ENCODE results near the gene POM121C. TPM values are rescaled to one million over a fixed set of nuclear protein-coding genes. Genes with fewer than 3 reads are reported as not detected.
"Not testable (repeated sequence)": the region's sequence is repeated elsewhere in the genome, so short reads cannot be mapped to it uniquely, and the experiment has no call there.

The POM121C gene
- total and polyA plus RNA-seq, 11 donors, result 10.0 to 33.2 (median 19.3) TPM

DNA sequence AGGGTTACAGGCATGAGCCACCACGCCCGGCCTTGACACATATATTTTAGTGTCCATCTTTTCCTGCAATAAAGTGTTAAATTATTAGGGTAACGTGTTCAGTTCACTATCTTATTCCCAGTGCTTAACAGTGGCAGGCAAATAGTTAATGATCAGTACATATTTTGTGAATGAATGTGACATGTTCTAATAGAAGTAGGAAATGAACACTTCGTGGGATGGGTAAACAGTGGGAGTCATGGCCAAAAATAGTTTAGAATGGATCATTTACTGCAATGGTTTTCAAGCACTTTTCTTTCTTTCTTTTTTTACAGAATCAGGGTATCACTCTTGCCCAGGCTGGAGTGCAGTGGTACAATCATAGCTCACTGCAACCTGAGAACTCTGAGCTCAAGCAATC lies 15.9 kb downstream of the POM121C start:
- H3K27me3 ChIP-seq; H3K27ac ChIP-seq; ATAC-seq; intact Hi-C loops (cut with DNase I); H3K4me3 ChIP-seq; DNase-seq; H3K4me1 ChIP-seq; H3K9me3 ChIP-seq: not testable (repeated sequence)
- WGBS, 4 donors, result 87 to 94% (median 92%) methylated on average over 2 to 3 of the region's 4 CpGs; no CpG with 5 or more reads in 1 of the 4 donors
- peaks cover 0 to 55% (median 32%) of the 10 kb centered on the region in 9 donors for H3K36me3 ChIP-seq

- H3K9me3 ChIP-seq; H3K27me3 ChIP-seq; H3K4me1 ChIP-seq; DNase-seq; intact Hi-C loops (cut with DNase I); H3K4me3 ChIP-seq: not testable (repeated sequence)
- ATAC-seq, result peak in 2 of 4 donors; percentile 17 to 24
- Histone ChIP-seq H3K27ac (peak overlapping the region in 1 of 12 donors; percentile 9), H3K36me3 (peaks cover 0 to 13% (median 7%) of the 10 kb centered on the region in 9 donors)
- 20 to 34% (median 28%) methylated on average over 1 to 4 of the region's 5 CpGs; no CpG with 5 or more reads in 1 of the 4 donors for WGBS, 4 donors
These were observed 25.6 kb downstream of the POM121C start for GRCh38 chr7:75460541-75460940.

DNA sequence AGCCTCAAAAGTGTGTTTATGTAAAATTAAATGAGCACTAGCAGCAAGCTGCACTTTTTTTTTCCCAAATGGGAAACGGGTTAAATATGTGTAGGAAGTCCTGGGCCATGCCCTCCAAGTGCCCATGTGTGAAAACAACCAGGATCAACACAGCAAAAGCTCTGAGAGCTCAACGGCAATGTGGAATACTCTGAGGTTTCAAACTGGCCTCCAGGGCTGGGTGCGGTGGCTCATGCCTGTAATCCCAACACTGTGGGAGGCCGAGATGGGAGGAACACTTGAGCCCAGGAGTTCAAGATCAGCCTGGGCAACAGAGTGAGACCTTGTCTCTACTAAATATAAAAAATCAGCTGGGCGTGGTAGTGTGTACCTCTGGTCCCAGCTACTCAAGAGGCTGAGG lies 28.1 kb downstream of the POM121C start:
- H3K27me3 ChIP-seq; H3K9me3 ChIP-seq; H3K4me3 ChIP-seq; DNase-seq; H3K36me3 ChIP-seq; ATAC-seq; H3K4me1 ChIP-seq; H3K27ac ChIP-seq; intact Hi-C loops (cut with DNase I): not testable (repeated sequence)
- WGBS, 4 donors, result 8 to 79% (median 59%) methylated on average over 1 of the region's 5 CpGs

GRCh38 chr7:75456403-75456802 lies 29.7 kb downstream of the POM121C start:
- H3K4me3 ChIP-seq; H3K27me3 ChIP-seq; H3K9me3 ChIP-seq; H3K36me3 ChIP-seq; H3K4me1 ChIP-seq; intact Hi-C loops (cut with DNase I); DNase-seq; H3K27ac ChIP-seq: not testable (repeated sequence)
- ATAC-seq, result peak in 1 of 4 donors; percentile 37
- 71 to 96% (median 88%) methylated on average over 7 to 8 of the region's 10 CpGs for WGBS, 4 donors

DNA sequence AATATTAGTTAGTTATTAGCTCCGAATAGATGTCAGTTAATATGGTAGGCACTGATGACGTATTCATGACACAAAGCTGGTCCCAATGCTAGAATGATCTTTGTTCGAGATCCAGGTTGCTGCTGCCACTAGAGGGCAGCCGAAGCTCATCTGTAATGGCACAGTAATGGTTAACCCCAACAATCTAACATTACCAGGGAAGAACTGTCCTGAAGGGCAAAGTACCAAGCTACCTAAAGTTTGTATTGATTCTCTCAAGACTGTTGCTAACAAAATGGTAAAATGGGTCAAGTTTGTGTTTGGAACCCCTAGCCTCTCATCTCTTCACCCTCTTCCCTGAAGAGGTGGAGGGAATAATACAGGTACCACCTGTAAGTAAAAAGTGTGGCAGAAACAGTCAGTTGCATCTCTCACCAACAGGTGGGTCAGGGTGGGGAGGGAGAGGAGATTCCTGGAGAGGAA lies 33.6 kb downstream of the POM121C start:
- H3K27me3 ChIP-seq; H3K9me3 ChIP-seq; H3K4me3 ChIP-seq; DNase-seq; H3K27ac ChIP-seq; H3K36me3 ChIP-seq; intact Hi-C loops (cut with DNase I); H3K4me1 ChIP-seq: not testable (repeated sequence)
- 6 to 26% (median 13%) methylated on average over 2 to 4 of the region's 4 CpGs for WGBS, 4 donors
- peak; percentile 19 to 80 (median 66) for ATAC-seq
- peak in 11 of 12 donors; percentile 29 to 55 (median 42) for TF ChIP-seq CTCF (IDR thresholded peaks at IDR 0.05)

- H3K9me3 ChIP-seq; H3K4me3 ChIP-seq; H3K4me1 ChIP-seq; intact Hi-C loops (cut with DNase I); H3K27ac ChIP-seq; H3K36me3 ChIP-seq; ATAC-seq; H3K27me3 ChIP-seq; DNase-seq: not testable (repeated sequence)
- 80 to 100% (median 93%) methylated on average over 2 to 4 of the region's 5 CpGs for WGBS, 4 donors
These were observed 36.2 kb downstream of the POM121C start for GRCh38 chr7:75449946-75450345.

DNA sequence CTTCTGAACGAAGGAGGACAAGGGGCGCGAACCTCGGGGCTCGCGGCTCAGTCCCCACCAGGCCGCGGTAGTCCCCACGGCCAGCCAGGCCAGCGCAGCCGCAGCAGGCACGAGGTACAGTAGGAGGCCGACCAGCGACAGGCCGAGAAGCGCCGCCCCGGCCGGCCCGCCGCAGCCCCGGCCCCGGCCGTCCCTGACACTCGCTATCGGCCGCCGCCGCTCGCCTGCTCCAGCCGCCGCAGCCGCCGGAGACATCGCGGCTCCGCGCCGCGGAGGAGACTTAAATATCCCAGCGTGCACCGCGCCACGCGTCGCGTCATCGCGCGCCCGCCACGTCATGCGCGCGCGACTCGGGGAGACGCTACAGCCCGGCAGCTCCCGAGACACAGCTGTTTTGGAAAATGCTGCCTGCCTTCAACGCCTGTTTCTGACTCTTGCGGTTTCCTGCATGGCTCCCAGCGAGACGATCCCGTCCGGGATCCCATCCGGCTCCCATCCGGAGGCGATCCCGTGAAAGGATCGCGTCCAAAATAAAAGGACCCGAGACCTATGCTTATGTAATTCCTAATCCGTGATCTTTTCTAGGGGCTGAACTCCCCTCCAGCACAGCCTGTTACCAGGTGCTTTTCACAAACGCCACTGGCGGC lies 43.5 kb downstream of the POM121C start:
- H3K27me3 ChIP-seq; H3K9me3 ChIP-seq; intact Hi-C loops (cut with DNase I); H3K4me1 ChIP-seq: not testable (repeated sequence)
- Histone ChIP-seq H3K4me3 (peak overlapping the region; percentile 38 to 73 (median 64)), H3K36me3 (peaks cover 0 to 37% (median 32%) of the 10 kb centered on the region in 9 donors), H3K27ac (peak overlapping the region in 11 of 12 donors; percentile 67 to 92 (median 82))
- DNase-seq (peak in 1 of 5 donors; percentile 24), ATAC-seq (peak; percentile 79 to 98 (median 97))
- 0% methylated on average over 14 to 44 of the region's 76 CpGs; no CpG with 5 or more reads in 1 of the 4 donors for WGBS, 4 donors
- TF ChIP-seq POLR2A (IDR thresholded peaks at IDR 0.05), result peak; percentile 19 to 76

GRCh38 chr7:75442101-75442464 lies 44.0 kb downstream of the POM121C start:
- H3K9me3 ChIP-seq; DNase-seq; H3K27me3 ChIP-seq; H3K4me1 ChIP-seq; intact Hi-C loops (cut with DNase I): not testable (repeated sequence)
- peak; percentile 29 to 71 (median 51) for ATAC-seq
- 0 to 1% (median 0%) methylated on average over 5 to 20 of the region's 37 CpGs for WGBS, 4 donors
- peak overlapping the region in 8 of 12 donors; percentile 73 to 92 (median 83) for H3K27ac ChIP-seq
- H3K4me3 ChIP-seq, result peak overlapping the region; percentile 38 to 73 (median 64)
- peaks cover 0 to 42% (median 37%) of the 10 kb centered on the region in 9 donors for H3K36me3 ChIP-seq

DNA sequence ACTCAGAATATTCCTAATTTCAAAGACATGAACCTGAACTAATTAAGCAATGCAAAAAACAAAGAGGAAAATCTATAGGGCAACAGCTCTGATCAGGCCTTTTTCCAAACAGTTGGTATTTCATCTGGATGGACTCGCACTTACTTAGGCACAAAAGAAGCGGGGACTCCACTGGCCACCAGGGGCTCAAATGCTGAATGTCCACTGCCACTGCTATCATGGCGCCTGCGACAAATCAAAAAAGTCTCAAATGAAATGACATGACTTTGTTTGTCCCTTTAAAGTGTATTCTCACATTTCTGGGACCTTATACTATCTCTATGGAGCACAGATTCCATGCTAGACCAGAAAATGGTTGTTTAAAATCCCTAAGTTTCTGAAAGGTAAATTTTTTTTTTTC lies 47.1 kb downstream of the POM121C start:
- H3K27me3 ChIP-seq; DNase-seq; H3K4me3 ChIP-seq; H3K4me1 ChIP-seq; ATAC-seq; intact Hi-C loops (cut with DNase I); H3K9me3 ChIP-seq; H3K27ac ChIP-seq: not testable (repeated sequence)
- 95 to 98% (median 97%) methylated on average over 4 of the region's 4 CpGs for WGBS, 4 donors
- H3K36me3 ChIP-seq, result peaks cover 0 to 73% (median 68%) of the 10 kb centered on the region in 9 donors

DNA sequence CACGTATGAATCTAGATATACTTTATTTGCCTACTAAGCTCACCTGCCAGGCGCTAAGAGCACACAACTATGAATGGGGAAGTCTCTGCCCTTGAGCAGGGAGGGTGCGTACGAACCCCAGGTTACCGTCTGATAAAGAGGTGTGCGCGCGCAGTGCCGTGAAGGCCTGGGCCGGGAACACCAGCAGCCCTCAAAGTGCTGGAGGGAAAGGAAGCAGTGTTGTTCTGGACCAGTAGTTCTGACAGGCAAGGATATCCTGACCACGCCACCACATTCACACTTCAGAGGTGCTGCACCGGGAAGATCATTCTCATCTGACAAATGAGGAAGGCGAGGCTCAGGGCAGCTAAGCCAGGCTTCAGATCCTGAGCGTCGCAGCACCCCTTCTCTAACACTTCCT lies 62.6 kb downstream of the POM121C start:
- intact Hi-C loops (cut with DNase I); ATAC-seq; H3K27ac ChIP-seq; DNase-seq; H3K9me3 ChIP-seq; H3K4me3 ChIP-seq; H3K27me3 ChIP-seq; H3K4me1 ChIP-seq: not testable (repeated sequence)
- WGBS, 4 donors, result 85 to 94% (median 90%) methylated on average over 7 to 12 of the region's 15 CpGs
- peaks cover 0 to 46% (median 27%) of the 10 kb centered on the region in 9 donors for H3K36me3 ChIP-seq

Data from heart left ventricle (tissue), 16 donors.